ENCODE results near the gene APBA1.

APBA1 gene

DNA sequence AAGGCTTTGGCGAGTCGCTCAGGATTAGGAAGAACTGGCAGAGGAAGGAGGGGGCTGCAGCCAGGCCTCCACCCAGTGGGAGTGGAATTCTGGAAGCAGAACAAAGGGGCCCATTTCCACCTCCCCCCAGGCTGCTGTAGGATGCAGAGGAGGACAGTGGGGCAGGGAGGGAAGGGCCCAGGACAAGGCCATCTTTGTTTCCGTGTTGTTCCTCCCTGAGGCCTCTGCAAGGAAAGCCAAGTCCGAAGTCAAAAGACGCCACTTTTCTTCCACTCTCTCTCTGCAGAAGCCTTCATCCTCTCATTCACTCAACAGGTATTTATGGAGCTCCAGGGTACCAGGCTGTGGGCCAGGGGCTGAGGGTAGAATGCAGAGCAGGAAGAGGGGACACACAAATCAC is 276.5 kb downstream of the APBA1 start:
- Mint-ChIP-seq H3K27ac (no peak overlapping the region), H3K9me3 (peaks cover under 1% of the 10 kb centered on the region), H3K4me1 (no peaks in the 10 kb centered on the region), H3K4me3 (no peak overlapping the region), H3K36me3 (no peaks in the 10 kb centered on the region), H3K27me3 (peaks cover 8% of the 10 kb centered on the region)
- DNase-seq (ENCODE audit: low spot score in 2 of 2) (no peak), ATAC-seq (ENCODE audit: low read depth) (no peak)

GRCh38 chr9:69393425-69393824 is 278.7 kb downstream of the APBA1 start:
- no peaks in the 10 kb centered on the region for H3K9me3 Mint-ChIP-seq
- no peaks in the 10 kb centered on the region for H3K36me3 Mint-ChIP-seq
- no peak overlapping the region for H3K27ac Mint-ChIP-seq
- H3K4me1 Mint-ChIP-seq = no peaks in the 10 kb centered on the region
- DNase-seq (ENCODE audit: low spot score in 2 of 2) = no peak
- H3K27me3 Mint-ChIP-seq = peaks cover 8% of the 10 kb centered on the region
- ATAC-seq (ENCODE audit: low read depth) = no peak
- H3K4me3 Mint-ChIP-seq = no peak overlapping the region

GRCh38 chr9:69392826-69393225 is 279.3 kb downstream of the APBA1 start:
- H3K4me1 Mint-ChIP-seq = no peaks in the 10 kb centered on the region
- ATAC-seq (ENCODE audit: low read depth) = no peak
- H3K27me3 Mint-ChIP-seq = peaks cover 8% of the 10 kb centered on the region
- H3K4me3 Mint-ChIP-seq = no peak overlapping the region
- no peaks in the 10 kb centered on the region for H3K9me3 Mint-ChIP-seq
- H3K36me3 Mint-ChIP-seq = no peaks in the 10 kb centered on the region
- H3K27ac Mint-ChIP-seq = no peak overlapping the region
- no peak for DNase-seq (ENCODE audit: low spot score in 2 of 2)

- ATAC-seq (ENCODE audit: low read depth) (no peak), DNase-seq (ENCODE audit: low spot score in 2 of 2) (no peak)
- Mint-ChIP-seq H3K36me3 (no peaks in the 10 kb centered on the region), H3K4me1 (no peaks in the 10 kb centered on the region), H3K9me3 (no peaks in the 10 kb centered on the region), H3K27ac (no peak overlapping the region), H3K27me3 (peaks cover 10% of the 10 kb centered on the region), H3K4me3 (no peak overlapping the region)
These were observed 280.2 kb downstream of the APBA1 start for GRCh38 chr9:69391946-69392345.

DNA sequence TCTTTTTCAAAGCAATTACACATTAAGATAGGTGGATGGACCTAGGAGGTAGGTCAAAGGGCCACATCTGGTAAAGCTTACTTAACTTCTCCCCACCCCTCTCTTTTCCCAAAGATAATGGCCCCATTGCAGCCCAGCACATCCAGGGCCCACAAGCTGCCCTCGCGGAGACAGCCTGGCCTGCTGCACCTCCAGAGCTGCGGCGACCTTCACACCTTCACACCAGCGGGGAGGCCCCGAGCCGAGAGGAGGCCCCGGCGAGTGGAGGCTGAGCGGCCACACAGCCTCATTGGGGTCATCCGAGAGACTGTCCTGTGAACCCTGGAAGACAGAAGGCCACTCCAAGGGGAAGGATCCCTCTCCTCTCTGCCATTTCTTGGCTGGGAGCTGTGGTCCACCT is 280.7 kb downstream of the APBA1 start:
- Mint-ChIP-seq H3K27ac (no peak overlapping the region), H3K36me3 (no peaks in the 10 kb centered on the region), H3K27me3 (peaks cover 10% of the 10 kb centered on the region), H3K9me3 (no peaks in the 10 kb centered on the region), H3K4me1 (no peaks in the 10 kb centered on the region), H3K4me3 (no peak overlapping the region)
- DNase-seq (ENCODE audit: low spot score in 2 of 2) (no peak), ATAC-seq (ENCODE audit: low read depth) (no peak)

GRCh38 chr9:69389437-69389995 is 282.7 kb downstream of the APBA1 start:
- H3K4me3 Mint-ChIP-seq = no peak overlapping the region
- H3K4me1 Mint-ChIP-seq = no peaks in the 10 kb centered on the region
- no peaks in the 10 kb centered on the region for H3K36me3 Mint-ChIP-seq
- DNase-seq (ENCODE audit: low spot score in 2 of 2) (no peak), ATAC-seq (ENCODE audit: low read depth) (no peak)
- no peaks in the 10 kb centered on the region for H3K9me3 Mint-ChIP-seq
- no peak overlapping the region for H3K27ac Mint-ChIP-seq
- H3K27me3 Mint-ChIP-seq = peaks cover 12% of the 10 kb centered on the region

DNA sequence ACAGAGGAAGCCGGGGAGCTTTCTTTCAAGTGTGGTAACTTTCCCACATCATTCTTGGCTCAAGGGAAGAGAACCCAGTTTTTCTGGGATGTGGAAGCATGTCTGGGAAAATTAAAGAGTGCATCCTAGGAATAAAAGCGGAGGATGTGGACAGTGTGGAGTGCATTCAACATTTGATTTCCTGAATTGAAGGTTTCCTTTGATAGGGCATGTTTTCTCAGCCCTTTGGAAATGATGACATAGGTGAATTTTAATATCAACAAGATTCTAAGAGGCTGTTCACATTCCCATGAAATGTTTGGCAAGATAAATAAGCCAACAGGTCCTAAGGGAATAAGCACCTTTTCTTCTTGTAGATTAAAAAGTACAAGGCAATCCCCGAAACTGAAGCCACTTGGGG is 283.6 kb downstream of the APBA1 start:
- no peak for DNase-seq (ENCODE audit: low spot score in 2 of 2)
- no peaks in the 10 kb centered on the region for H3K9me3 Mint-ChIP-seq

DNA sequence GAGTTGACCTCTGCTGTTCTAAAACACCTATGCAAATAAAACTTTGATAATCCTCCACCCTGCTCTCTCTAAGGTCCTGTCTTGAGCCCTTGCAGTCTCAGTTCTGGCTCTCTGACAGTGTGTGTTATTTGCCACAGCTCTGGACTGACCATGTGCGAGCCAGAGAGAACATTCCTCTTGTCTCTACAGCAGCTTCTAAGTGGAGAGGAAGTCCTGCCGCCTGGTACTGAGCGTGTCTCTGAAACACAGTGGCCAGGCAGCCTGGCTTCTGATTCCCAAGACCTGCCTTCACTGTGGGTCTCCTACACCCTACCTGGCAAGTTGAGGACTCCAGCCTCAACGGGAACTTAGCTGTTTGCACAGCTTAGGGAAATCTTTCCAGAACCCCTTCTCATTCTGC is 285.5 kb downstream of the APBA1 start:
- Mint-ChIP-seq H3K27me3 (peaks cover 4% of the 10 kb centered on the region), H3K36me3 (no peaks in the 10 kb centered on the region), H3K27ac (no peak overlapping the region), H3K4me1 (no peaks in the 10 kb centered on the region), H3K9me3 (no peaks in the 10 kb centered on the region), H3K4me3 (no peak overlapping the region)
- ATAC-seq (ENCODE audit: low read depth) = no peak
- no peak for DNase-seq (ENCODE audit: low spot score in 2 of 2)

More for the DNA sequence above, 283.6 kb downstream of the APBA1 start:
- Mint-ChIP-seq H3K4me1 (no peaks in the 10 kb centered on the region), H3K4me3 (no peak overlapping the region), H3K27me3 (peaks cover 9% of the 10 kb centered on the region), H3K36me3 (no peaks in the 10 kb centered on the region), H3K27ac (no peak overlapping the region)
- no peak for ATAC-seq (ENCODE audit: low read depth)

DNA sequence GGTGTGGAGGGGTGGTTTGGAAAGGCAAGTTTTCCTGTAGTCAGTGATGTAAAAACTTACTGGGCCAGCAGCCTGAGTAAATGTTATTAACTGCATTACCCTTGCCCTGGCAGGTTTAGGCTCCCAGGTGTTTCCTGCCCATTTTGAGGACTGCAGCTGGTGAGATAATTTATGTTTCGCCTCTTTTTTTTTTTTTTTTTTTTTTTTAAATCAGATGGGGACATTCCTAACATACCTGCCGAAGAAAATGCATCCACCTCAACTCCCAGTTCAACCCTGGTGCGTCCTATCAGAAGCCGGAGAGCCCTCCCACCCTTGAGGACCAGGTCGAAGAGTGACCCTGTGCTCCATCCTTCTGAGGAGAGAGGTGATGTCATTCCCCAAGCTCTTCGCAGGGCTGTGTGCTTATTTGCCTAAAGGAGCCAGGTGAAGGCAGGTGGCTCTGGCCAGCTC is 286.6 kb downstream of the APBA1 start:
- H3K4me1 Mint-ChIP-seq = no peaks in the 10 kb centered on the region
- H3K27ac Mint-ChIP-seq = no peak overlapping the region
- peaks cover 4% of the 10 kb centered on the region for H3K27me3 Mint-ChIP-seq
- no peak overlapping the region for H3K4me3 Mint-ChIP-seq
- ATAC-seq (ENCODE audit: low read depth) (no peak), DNase-seq (ENCODE audit: low spot score in 2 of 2) (no peak)
- no peaks in the 10 kb centered on the region for H3K9me3 Mint-ChIP-seq
- H3K36me3 Mint-ChIP-seq = no peaks in the 10 kb centered on the region

DNA sequence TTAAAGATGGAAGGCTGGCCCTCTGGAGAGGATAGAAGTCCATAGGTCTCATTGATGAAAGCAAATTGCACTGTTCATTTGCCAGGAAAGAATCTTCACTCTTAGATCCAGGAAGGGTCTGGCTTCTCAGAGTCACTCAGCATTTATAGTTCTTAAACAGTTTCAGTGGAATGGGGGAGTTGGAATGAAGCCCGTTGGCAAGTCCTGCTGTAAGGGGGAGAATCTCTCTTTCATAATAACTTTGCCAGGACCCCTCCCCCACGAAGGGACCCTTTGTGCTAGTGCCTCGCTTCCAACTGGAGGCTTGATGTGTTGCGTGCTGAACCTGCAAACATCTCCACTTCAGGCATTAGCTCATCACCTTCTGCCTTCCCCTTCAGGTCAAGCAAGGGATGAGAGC is 290.0 kb downstream of the APBA1 start:
- Mint-ChIP-seq H3K4me3 (no peak overlapping the region), H3K27me3 (peaks cover 3% of the 10 kb centered on the region), H3K4me1 (no peaks in the 10 kb centered on the region), H3K27ac (no peak overlapping the region), H3K36me3 (no peaks in the 10 kb centered on the region), H3K9me3 (no peaks in the 10 kb centered on the region)
- DNase-seq (ENCODE audit: low spot score in 2 of 2) (no peak), ATAC-seq (ENCODE audit: low read depth) (no peak)

DNA sequence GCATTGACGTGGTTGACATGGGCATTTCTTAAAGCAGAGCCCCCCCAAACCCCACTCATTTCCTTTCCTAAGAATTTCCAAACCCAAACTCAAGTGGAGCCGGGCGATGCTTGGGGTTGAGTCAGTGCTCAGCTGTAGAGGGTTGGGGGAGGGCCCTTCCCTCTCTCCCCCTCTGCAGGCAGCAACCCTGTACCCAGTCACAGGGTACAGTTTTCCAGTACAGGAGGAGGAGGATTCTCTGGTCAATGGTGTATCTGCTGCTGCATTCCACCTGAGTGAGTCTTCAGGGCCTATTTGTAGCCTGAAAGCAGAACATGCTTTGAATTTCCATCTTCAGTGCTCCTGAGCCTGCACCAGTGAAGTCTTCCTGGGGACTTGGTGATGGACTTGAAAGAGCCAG is 291.4 kb downstream of the APBA1 start:
- Mint-ChIP-seq H3K4me1 (no peaks in the 10 kb centered on the region), H3K9me3 (no peaks in the 10 kb centered on the region), H3K27ac (no peak overlapping the region), H3K27me3 (peaks cover 3% of the 10 kb centered on the region), H3K36me3 (no peaks in the 10 kb centered on the region), H3K4me3 (no peak overlapping the region)
- no peak for DNase-seq (ENCODE audit: low spot score in 2 of 2)
- no peak for ATAC-seq (ENCODE audit: low read depth)

DNA sequence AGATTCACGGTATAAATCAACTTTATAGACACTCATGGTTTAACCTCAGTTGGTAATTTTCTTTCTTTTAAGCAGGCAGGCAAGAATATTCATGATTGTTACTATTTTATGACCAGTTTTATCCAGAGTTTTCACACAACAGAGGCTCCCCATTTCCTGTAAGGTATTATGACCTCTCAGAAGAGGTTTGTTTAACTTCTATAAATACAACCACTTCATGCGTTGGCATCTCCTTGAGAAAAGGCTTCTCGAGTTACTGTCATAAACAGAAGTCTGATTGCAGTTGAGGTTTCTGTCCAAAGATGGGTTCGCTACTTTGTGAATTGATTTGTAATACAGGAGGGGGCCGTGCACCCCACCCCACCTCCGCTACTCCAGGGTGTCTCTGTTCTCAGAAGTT is 291.9 kb downstream of the APBA1 start:
- no peak for ATAC-seq (ENCODE audit: low read depth)
- H3K9me3 Mint-ChIP-seq = no peaks in the 10 kb centered on the region
- H3K27ac Mint-ChIP-seq = no peak overlapping the region
- H3K27me3 Mint-ChIP-seq = peaks cover 2% of the 10 kb centered on the region
- H3K4me1 Mint-ChIP-seq = no peaks in the 10 kb centered on the region
- no peaks in the 10 kb centered on the region for H3K36me3 Mint-ChIP-seq
- no peak for DNase-seq (ENCODE audit: low spot score in 2 of 2)
- no peak overlapping the region for H3K4me3 Mint-ChIP-seq

- Mint-ChIP-seq H3K36me3 (no peaks in the 10 kb centered on the region), H3K9me3 (no peaks in the 10 kb centered on the region), H3K27me3 (peaks cover 2% of the 10 kb centered on the region), H3K4me1 (no peaks in the 10 kb centered on the region), H3K27ac (no peak overlapping the region), H3K4me3 (no peak overlapping the region)
- DNase-seq (ENCODE audit: low spot score in 2 of 2) (no peak), ATAC-seq (ENCODE audit: low read depth) (no peak)
These were observed 292.7 kb downstream of the APBA1 start for GRCh38 chr9:69379270-69379982.

DNA sequence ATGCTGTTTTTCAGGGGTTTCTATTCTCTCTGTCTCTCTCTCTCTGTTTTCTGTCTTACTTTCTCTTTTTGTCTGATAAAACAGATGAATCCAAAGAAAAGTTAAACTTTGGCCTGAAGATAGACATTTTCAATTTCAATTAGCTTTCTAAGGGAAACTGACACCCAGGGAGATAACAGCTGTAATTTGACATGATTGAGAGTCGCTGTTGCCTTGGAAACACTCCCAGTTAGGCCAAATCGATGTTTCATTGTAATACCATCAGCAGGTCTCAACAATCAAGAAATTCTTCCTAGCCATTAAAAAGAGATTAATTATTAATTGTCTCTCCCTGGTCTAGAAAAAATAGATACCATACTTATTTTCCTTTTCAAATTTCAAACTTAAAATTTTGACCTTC is 294.2 kb downstream of the APBA1 start:
- Mint-ChIP-seq H3K9me3 (no peaks in the 10 kb centered on the region), H3K4me1 (no peaks in the 10 kb centered on the region), H3K36me3 (no peaks in the 10 kb centered on the region), H3K27ac (no peak overlapping the region), H3K4me3 (no peak overlapping the region), H3K27me3 (peaks cover 2% of the 10 kb centered on the region)
- DNase-seq (ENCODE audit: low spot score in 2 of 2) (no peak), ATAC-seq (ENCODE audit: low read depth) (no peak)

Measured in memory B cell (primary cell).